Esophagus (tissue), 2 donors: ENCODE measurements around the gene OR6F1. TPM values are rescaled to one million over a fixed set of nuclear protein-coding genes. Genes with fewer than 3 reads are reported as not detected.
"Not testable (repeated sequence)": the region's sequence is repeated elsewhere in the genome, so short reads cannot be mapped to it uniquely, and the experiment has no call there.

Experiments used
- H3K27ac ChIP-seq, 2 donors: one replicate each; pipeline ENCODE4 v1.5.1; 2013; ENCODE audit warnings: low read depth in 2 of 2, mild to moderate bottlenecking in 2 of 2, inconsistent platforms in 1 of 2, low read length in 1 of 2, moderate library complexity in 1 of 2
- H3K27me3 ChIP-seq, 2 donors: one replicate each; pipeline ENCODE4 v1.6.1; 2013; ENCODE audit warnings: low read length in 2 of 2, control low read depth in 1 of 2, mild to moderate bottlenecking in 1 of 2; ENCODE audit not compliant: insufficient read depth in 2 of 2, control insufficient read depth in 1 of 2
- H3K36me3 ChIP-seq, 2 donors: one replicate each; pipeline ENCODE4 v1.6.1; 2013; ENCODE audit warnings: low read length in 1 of 2; ENCODE audit not compliant: control insufficient read depth in 2 of 2, insufficient read depth in 2 of 2
- H3K4me1 ChIP-seq, 2 donors: one replicate each; pipeline ENCODE4 v1.6.1; 2013; ENCODE audit warnings: low read length in 1 of 2; ENCODE audit not compliant: control insufficient read depth in 2 of 2, insufficient read depth in 2 of 2
- H3K4me3 ChIP-seq, 2 donors: one replicate each; pipeline ENCODE4 v1.5.1; 2013; ENCODE audit warnings: low read length in 2 of 2, mild to moderate bottlenecking in 2 of 2, low read depth in 1 of 2, moderate library complexity in 1 of 2
- H3K9me3 ChIP-seq, 2 donors: one replicate each; pipeline ENCODE4 v1.6.1; 2013; ENCODE audit warnings: mild to moderate bottlenecking in 2 of 2, low read depth in 1 of 2, low read length in 1 of 2, moderate library complexity in 1 of 2; ENCODE audit not compliant: control insufficient read depth in 2 of 2, insufficient read depth in 1 of 2
- WGBS, 2 donors: extraction: QIAGEN DNeasy Blood & Tissue Kit; methylation state at CpG; one replicate each; pipeline ENCODE4 v1.1.7; 2013; 5-methylcytosine and 5-hydroxymethylcytosine counted together
- polyA plus RNA-seq, 2 donors: library from polyadenylated mRNA; stranded (reverse); fragments of 200-250 nt; gene quantifications; one replicate each; pipeline ENCODE4 v1.2.3, GENCODE V29; 2013
- donor health status: healthy with polysubstance abuse.
- donor health status: Bipolar disorder and iron deficiency.

OR6F1 gene
- polyA plus RNA-seq, 2 donors: not detected

GRCh38 chr1:247738315-247738714, 21.9 kb upstream of the OR6F1 start, which contains the start of gene OR14K1:
Gene OR14K1, plus strand, starts transcription at chr1:247738615. Its CDS starts 0 bp downstream, at chr1:247738615.
- WGBS, 2 donors: 94 to 98% methylated on average over 1 of the region's 1 CpG
- Histone ChIP-seq H3K9me3 (peaks cover 2% of the 10 kb centered on the region in 2 donors), H3K4me3 (no peak within 1 kb of the TSS), H3K27me3 (no peaks in the 10 kb centered on the region), H3K27ac (no peak within 1 kb of the TSS), H3K4me1 (no peaks in the 10 kb centered on the region), H3K36me3 (no peaks in the 10 kb centered on the region)

DNA sequence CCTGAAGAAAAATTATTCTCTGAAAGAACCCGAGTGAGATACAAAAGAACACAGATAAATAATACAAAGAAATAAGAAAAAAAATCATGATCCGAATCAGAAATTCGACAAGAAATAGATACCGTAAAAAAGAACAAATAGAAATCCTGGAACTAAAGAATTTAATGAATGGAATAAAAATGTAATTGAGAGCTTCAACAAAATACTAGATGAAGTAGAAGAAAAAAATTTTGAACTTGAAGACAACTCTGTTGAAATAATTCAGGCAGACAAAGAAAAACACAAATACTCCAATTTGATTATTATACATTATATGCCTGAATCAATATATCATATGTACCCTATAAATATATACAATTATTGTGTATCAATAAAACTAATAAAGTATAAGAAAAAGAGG, 4.8 kb upstream of the OR6F1 start:
- Histone ChIP-seq H3K9me3 (peaks cover 0 to 5% of the 10 kb centered on the region in 2 donors), H3K4me3 (no peak overlapping the region), H3K36me3 (no peaks in the 10 kb centered on the region), H3K27ac (no peak overlapping the region), H3K27me3 (no peaks in the 10 kb centered on the region), H3K4me1 (no peaks in the 10 kb centered on the region)
- WGBS, 2 donors: 90 to 92% methylated on average over 4 of the region's 4 CpGs

DNA sequence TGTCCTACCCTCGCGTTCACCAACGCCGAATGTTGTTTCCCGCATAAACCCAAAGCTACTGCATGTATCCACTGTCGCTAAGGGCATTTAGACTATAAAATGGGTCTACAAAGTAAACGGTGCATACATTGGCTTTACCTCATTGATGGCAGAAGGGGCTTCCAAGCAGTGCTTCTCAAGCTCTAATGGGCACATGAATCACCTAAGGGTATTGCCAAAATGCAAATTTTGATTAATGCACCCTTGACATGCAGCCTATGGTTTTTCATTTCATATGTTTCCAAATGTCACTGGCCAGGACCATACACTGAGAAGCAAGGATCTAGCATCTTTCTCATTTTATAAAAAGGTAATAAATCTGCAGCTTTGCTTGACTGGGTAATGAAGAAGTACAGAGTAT, 2.7 kb downstream of the OR6F1 start:
- Histone ChIP-seq H3K4me1 (no peaks in the 10 kb centered on the region), H3K4me3 (no peak overlapping the region), H3K9me3 (peaks cover 0 to 4% of the 10 kb centered on the region in 2 donors), H3K27me3 (no peaks in the 10 kb centered on the region), H3K27ac (no peak overlapping the region), H3K36me3 (no peaks in the 10 kb centered on the region)
- 86 to 92% methylated on average over 7 of the region's 7 CpGs for WGBS, 2 donors

- not testable (repeated sequence) for H3K4me3 ChIP-seq, H3K4me1 ChIP-seq, H3K27me3 ChIP-seq, H3K27ac ChIP-seq, H3K36me3 ChIP-seq
- 83 to 84% methylated on average over 8 of the region's 8 CpGs for WGBS, 2 donors
- peaks cover 2 to 10% of the 10 kb centered on the region in 2 donors for H3K9me3 ChIP-seq
Measured at GRCh38 chr1:247710681-247711080, 5.8 kb downstream of the OR6F1 start.

DNA sequence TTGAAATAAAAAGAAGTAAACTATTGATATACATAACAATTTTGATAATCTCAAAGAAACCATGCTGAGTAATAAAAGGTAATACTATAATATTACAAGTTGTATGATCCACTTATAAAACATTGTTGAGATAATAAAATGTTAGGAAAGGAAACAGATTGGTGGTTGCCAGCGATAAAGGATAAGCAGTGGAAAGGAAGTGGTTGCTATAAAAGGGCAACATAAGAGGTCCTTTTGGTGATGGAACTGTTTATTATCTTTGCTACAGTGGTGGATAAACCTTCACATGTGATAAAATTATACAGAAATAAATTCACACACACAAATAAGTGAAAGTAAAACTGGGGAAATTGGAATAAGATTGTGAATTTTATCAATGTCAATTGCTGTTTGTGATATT, 15.1 kb downstream of the OR6F1 start:
- Histone ChIP-seq H3K4me3 (no peak overlapping the region), H3K27me3 (no peaks in the 10 kb centered on the region), H3K9me3 (peaks cover under 1 to 2% of the 10 kb centered on the region in 2 donors), H3K36me3 (no peaks in the 10 kb centered on the region), H3K4me1 (no peaks in the 10 kb centered on the region), H3K27ac (no peak overlapping the region)
- 57 to 67% methylated on average over 1 of the region's 1 CpG for WGBS, 2 donors

DNA sequence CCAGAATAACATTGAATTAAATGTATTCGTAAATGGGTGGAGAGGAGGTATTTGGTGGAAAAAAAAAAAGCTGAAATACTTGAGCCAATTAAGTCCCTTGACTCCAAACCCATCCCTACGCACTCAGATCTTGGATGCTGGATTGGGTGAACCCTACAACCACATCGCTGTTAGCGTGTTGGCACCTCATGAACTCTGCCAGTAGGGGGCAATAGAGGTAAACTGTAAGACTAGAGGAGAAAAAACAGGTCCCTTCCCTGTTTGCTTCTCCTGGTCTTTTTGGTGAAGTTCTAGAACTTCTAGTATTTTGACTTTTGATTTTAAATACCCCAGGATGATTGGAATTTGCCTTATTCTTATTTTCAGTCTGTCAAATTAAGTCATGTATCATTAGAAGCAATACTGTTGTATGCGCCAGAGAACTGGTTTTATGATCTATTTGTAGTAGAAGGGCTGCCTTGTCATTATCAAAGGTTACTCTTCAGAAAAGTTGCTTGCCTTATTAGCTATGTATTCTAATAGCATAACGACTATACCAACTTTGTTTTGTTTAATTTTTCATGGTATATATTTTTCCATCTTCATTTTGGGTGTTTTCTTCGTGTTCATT, 35.1 kb downstream of the OR6F1 start:
- Histone ChIP-seq H3K27me3 (no peaks in the 10 kb centered on the region), H3K36me3 (no peaks in the 10 kb centered on the region), H3K4me1 (no peaks in the 10 kb centered on the region), H3K4me3 (no peak overlapping the region), H3K9me3 (no peaks in the 10 kb centered on the region), H3K27ac (no peak overlapping the region)
- 36 to 37% methylated on average over 7 of the region's 7 CpGs for WGBS, 2 donors

- Histone ChIP-seq H3K27me3 (no peaks in the 10 kb centered on the region), H3K36me3 (no peaks in the 10 kb centered on the region), H3K9me3 (no peaks in the 10 kb centered on the region), H3K4me3 (no peak overlapping the region), H3K4me1 (no peaks in the 10 kb centered on the region), H3K27ac (no peak overlapping the region)
- 78 to 82% methylated on average over 4 of the region's 4 CpGs for WGBS, 2 donors
Measured at GRCh38 chr1:247680171-247680570, 36.3 kb downstream of the OR6F1 start.

GRCh38 chr1:247679639-247680038, 36.8 kb downstream of the OR6F1 start, which contains the start of gene OR13G1:
Gene OR13G1, minus strand, starts transcription at chr1:247679739. Its CDS starts 6,698 bp downstream, at chr1:247673041.
- Histone ChIP-seq H3K4me1 (no peaks in the 10 kb centered on the region), H3K27me3 (no peaks in the 10 kb centered on the region), H3K4me3 (no peak within 1 kb of the TSS), H3K36me3 (no peaks in the 10 kb centered on the region), H3K9me3 (no peaks in the 10 kb centered on the region), H3K27ac (no peak within 1 kb of the TSS)
- WGBS, 2 donors: 82 to 88% methylated on average over 1 of the region's 1 CpG

DNA sequence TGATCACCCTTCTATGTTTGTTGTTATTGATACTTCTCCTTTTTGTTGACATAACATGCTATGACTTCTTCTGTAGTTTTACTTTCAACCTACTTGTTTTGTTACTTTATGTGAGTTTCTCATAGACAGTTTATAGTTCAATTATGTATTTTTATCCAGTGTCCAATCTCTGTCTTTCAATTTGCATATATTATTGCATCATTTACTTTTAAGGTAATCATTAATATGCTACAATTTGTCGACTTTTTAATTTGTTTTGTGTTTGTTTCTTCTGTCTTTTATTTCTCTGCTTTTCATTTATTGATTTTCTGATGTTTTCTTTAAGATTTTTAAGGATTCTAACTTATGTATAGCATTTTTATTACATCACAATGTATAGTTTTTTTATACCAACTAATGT, 47.2 kb downstream of the OR6F1 start:
- no peak overlapping the region for H3K4me3 ChIP-seq
- WGBS, 2 donors: 26 to 33% methylated on average over 1 of the region's 1 CpG
- no peaks in the 10 kb centered on the region for H3K27me3 ChIP-seq
- H3K4me1 ChIP-seq: no peaks in the 10 kb centered on the region
- H3K27ac ChIP-seq: no peak overlapping the region
- H3K36me3 ChIP-seq: no peaks in the 10 kb centered on the region
- no peaks in the 10 kb centered on the region for H3K9me3 ChIP-seq
